ENCODE measurements around the gene MED29.

The MED29 gene, protein sequence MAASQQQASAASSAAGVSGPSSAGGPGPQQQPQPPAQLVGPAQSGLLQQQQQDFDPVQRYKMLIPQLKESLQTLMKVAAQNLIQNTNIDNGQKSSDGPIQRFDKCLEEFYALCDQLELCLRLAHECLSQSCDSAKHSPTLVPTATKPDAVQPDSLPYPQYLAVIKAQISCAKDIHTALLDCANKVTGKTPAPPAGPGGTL

DNA sequence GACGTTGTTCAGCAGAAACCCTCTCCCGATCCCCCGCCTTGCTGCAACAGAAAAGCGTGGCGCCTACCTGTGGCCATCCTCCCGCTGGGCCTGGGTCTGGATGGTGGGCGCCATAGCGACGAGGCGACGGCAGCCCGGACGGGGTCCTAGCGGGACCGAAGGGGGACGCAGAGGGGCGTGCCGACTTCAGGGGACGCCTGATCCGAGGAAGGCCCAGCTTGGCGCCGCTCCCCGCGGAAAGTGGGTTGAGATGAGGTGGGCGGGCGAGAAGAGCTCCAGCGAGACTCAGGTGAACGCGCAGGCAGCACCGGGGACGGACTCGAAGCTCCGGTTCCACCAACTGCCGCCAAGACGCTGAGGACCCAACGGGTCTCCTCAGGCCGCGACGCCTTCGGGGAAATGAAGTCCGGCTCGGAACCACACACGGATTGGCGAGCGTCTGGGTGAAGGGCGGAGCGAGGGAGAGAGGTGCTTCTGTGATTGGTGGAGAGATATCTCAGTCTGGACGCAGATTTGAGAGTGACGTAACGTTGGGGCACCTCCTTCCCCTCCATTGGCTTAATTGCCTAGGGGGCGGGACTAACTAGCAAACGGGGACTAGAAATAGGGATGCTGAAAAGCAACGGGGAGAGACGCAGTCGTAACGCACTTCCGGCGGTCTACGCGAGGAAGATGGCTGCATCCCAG, at the start of gene MED29, which contains the start of gene PAF1:
TSS of gene MED29 (plus strand) at position 628 of the 687 bp plus-strand sequence. CDS start at position 673, 45 bp downstream.
TSS of gene PAF1 (minus strand) at position 356 of the 687 bp plus-strand sequence. CDS start at position 114, 242 bp downstream.
- peak; percentile 81 to 91 for DNase-seq (ENCODE audit: low read depth in 2 of 2)

DNA sequence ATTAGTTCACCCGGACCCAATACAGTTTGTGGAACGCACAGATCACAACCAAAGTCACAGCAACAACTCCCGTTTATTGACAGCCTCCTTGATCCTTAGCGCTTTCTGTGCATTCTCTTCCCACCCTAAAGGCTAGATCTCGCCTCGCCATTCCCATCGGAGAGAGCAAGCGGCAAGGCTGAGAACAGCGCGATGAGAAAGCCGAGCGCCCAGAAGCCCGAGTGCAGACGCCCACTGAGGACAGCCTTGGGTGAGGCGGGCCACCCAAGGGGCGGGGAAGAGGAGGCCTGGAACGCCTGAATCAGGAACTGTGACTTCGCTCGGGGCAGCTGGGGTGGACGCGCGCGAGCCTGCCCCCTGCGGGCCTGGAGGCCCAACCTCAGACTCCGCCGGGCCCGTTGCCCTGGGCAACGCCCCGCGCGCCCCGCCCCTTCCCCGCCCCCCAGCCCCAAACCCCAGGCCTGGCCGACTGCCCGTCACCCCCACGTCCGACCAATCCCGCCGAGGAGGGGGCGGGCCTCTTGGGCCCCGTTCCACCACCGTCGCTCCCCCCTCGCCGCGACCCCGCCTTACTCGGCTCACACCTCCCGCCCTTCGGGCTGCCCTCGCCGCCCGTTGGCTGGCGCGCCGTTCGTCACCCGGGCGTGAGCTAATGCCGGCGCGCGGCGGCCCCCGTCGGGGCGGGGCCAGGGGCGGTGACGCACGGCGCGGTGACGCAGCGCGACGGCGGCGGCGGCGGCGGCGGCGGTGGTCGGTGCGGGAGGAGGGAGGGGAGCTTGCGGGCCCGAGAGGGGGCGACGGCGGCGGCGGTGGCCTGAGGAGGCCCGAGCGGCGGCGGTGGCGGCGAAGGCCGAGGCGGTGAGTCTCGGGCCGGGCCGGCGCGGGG, 49.2 kb upstream of the MED29 start, which contains the start of gene SAMD4B:
TSS of gene SAMD4B (plus strand) at position 703 of the 886 bp plus-strand sequence. CDS start 14,473 bp downstream, outside the sequence.
- DNase-seq (ENCODE audit: low read depth in 2 of 2), result peak; percentile 99

DNA sequence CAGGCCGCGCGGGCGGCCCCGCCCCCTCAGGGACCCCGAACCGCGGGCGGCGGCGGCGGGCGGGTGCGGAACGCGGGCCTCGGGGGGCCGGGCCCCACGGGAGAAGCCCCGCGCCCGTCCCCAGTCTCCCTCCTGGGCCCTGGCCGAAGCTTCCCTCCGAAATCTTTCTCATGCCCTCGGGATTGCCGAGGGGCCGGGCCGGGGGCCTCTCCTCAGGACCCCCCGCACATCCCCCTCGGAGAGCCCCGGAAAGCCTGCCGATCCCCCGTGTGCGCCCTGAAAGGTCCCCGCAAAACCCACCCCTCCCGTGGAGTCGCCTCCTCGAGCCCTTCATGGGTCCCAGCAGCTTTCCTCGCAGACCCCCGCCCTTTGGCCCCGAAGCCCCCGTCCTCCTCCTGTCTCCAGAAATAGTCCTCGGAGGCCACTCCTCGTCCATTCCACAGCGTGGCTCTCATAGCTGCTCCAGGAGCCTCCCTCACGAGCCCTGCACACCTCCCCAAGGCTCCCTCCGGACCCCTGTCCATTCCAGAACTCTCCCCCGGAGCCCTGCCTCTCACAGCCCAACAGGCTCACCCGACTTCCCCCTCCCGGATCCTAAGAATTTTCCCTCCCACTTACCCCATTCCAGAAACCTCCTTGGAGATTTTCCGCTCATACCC, 48.4 kb upstream of the MED29 start:
- DNase-seq (ENCODE audit: low read depth in 2 of 2), result no peak

DNA sequence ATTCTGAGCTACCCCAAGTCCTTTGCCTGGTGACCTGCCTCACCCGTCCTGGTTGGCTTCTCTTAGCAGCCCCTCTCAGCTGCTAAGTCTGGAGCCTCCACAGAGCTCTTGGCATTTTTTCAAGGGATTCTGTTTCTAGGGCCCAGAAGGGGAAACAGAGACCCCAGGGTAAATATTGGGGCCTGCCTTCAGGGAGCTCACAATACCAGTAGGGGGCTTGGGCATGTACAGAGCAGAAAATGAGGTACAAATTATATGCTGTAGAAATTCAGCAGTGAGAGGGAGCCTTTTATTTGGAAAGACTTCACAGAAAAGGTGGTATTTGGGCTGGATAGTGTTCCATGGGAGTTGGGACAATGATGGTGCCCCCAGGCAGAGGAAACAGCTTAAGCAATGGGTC, 45.2 kb upstream of the MED29 start:
- no peak for DNase-seq (ENCODE audit: low read depth in 2 of 2)

DNA sequence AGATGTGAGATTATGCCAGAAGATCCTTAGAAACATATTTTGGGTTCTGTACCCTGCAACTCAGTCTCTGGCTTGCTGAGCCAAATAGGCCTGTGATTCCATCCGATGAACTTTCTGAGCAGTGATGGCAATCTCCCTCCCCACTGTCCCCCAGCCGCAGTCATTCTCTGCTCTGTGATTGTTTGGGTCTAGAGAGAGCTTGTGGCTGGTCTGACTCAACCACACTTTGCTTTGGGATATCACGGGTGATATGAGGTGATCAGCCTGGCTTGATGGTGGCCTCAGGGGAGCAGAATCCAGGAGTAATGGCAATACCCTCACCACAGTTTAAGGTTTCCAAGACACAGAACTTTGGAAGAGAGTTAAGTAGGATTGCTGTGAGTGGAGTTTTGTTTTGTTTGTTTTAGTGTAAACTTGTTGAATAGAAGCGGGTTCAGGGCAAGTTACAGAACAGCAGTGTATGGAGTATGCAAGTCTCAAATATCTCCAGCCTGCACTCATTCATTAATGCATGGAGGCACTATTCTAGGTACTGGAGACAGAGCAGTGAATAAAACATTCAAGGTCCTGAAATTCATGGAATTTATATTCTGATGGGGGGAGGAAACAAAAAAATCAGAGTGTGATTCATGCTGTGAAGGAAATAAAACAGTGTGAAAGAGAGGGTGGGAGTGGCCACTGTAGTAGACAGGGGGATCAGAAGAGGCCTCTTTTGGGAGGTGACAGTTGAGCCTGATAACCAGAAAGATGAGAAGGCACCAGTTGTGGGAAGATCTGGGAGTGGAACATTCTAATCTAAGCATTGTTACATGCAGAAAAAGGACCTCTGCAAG, 43.6 kb upstream of the MED29 start:
- DNase-seq (ENCODE audit: low read depth in 2 of 2), result no peak

DNA sequence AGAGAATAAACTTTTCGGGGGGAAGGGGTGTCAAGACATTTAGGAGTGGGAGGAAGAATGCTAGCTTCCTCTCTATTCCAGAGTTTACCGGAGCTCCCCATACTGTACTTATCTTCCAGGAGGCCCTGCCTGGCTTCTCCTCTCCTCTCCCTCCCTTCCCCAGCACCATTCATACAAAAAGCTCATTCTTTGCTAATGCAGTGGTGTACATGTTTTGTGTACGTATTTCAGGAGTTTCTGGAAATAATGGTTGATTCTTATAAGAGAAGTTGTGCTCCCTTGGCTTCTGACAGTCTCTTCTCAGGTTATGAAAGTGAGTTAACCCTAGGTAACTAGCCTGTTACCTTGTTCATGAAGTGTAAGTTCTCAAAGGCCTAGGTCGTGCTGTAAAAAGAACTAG, 41.9 kb upstream of the MED29 start:
- DNase-seq (ENCODE audit: low read depth in 2 of 2), result no peak

DNA sequence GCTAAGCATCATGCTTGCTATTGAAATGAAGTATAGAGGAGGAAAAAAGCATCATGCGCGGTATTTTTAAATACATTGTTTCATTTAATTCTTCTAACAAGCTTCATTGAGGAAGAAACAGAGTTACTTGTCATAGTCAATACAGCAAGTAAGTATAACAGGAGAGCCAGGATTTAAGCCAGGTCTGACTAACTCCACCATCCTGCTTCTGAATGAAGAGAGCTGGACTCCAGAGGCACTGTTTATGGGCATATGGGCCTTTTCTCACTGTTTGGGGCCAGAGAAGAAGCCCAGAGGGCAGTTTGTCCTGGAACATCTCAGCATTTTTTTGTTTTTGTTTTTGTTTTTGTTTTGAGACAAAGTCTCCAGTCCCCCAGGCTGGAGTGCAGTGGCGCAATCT, 41.0 kb upstream of the MED29 start:
- no peak for DNase-seq (ENCODE audit: low read depth in 2 of 2)

DNA sequence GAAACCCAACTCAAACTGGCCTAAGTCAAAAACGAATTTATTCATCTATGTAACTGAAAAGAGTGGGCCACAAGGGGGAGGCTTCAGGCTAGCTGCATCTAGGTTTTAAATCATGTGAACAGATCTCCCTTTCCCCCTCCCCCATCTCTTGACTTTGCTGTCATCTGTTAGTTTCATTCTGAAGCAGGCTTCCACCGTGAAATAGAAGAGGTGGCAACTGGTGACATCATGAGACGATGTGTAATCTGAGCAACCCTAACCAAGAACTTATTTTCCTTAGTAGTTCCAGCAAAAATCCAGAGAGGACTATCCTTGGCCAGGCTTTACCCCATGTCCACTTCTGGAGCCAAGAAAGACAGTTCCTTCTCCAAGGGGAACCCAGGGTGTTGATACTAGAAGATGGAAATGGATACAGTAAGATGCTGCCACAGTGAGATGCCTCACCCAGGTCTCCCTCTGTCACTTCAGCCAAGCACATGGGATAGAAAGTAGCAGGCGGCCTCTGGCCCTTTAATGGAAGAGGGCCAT, 39.6 kb upstream of the MED29 start:
- no peak for DNase-seq (ENCODE audit: low read depth in 2 of 2)

DNA sequence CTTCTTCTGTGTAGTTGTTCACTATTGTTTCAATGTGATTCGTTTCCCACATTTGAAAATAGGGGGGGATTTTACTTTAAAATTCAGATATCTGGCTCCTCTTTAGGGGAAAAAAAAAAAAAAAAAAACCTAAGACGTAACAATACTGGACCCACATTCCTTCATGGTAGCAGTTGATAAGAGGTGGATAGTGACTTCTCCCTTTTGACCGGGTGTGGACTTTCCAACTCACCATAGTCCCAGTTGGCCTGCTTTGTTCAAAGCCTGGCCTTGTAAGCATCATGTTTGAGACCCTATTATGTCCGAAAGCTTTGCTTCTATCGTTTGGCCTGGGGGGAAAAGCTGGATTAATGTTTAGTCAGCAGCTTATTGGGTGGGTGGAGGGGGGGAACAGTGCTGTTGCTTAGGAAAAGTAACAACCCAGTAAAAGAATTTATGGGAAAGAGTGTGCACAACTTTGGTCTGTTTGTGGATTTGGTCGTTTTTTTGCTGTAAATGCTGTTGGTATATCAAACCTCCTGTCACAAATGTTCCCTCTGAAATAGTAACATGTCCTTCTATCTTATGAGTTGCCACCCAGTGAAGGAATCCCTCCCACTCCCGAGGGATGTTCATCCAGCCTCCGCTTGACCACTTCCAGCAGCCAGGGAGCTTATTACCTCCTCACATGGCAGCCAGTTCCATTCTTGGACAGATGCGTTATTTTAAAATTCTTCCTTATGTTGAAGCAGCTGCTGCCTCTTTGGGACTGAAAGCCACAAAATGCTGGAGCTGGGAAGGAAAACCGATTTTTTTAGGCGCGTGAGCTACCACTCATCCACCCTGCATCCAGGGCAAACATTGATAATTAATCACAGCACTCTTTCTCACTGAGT, 38.6 kb upstream of the MED29 start:
- DNase-seq (ENCODE audit: low read depth in 2 of 2), result no peak

DNA sequence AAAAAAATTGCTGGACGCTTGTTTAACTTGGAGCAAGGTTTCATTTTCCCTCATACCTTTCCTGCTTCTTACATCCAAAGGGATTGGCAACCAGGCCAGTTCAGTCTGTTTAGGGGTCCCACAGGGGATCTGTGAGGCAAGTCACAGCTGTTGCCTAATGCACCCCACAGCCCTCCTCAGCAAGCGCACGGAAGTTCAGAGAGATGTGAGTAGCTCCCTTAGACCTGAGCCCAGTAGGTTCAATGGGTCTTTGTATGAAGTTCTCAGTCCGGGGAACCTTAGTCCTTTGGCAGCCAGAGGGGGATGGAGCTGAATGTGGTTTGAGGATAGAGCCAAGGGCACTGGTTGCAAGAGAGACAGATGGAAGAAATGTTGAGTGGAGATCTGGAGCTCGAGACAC, 35.9 kb upstream of the MED29 start:
- DNase-seq (ENCODE audit: low read depth in 2 of 2), result no peak

DNA sequence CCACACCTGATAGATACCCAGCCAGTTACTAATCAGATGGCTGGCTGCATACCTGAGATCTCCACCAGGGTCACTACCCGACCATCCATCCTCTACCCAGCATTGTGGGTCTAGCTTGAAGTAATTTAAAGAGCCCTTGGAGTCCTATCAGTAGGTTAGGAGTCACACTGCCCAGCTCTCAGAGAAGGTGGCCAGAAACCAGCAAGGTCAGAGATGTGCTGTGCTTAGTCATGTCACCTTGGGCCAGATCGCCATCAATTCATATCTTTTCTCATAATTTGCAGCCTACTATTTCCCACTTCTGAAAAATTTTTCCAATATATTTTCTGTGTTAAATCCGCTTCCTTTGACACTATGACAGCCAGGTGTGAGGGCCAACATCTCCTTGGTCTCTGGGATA, 35.1 kb upstream of the MED29 start:
- DNase-seq (ENCODE audit: low read depth in 2 of 2), result no peak

DNA sequence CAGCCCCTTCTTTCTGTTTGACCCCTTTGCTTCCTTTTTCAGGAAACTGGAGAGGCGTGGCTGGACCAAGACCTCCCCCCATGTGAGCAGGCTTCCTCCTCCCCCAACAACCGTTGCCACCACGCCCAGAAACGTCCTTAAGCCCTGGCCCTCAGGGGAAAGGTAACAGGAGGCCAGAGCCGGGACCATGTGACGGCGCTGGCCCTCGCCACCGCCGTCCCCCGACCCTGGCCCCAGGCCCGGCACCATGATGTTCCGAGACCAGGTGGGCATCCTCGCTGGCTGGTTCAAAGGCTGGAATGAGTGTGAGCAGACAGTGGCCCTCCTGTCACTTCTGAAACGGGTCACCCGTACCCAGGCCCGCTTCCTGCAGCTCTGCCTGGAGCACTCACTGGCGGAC, 34.5 kb upstream of the MED29 start:
- no peak for DNase-seq (ENCODE audit: low read depth in 2 of 2)

DNA sequence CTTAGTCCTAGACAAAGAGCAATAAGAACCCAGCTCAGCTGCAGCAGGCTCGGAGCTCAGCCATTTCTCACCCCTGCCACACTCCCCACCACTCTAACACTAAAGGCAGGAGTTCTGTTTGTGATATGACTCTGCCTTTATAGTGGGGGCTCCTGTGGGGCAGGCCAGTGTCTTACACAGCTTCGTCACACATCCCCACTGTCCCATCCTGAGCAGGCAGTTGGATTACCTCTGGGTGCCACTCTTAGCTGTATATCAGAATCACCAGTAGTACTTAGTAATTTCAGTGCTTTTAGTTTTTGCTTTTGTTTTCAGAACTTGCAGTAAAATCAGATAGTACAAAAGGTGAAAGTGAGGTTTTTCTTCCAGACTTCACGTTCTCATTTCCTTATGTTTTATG, 32.2 kb upstream of the MED29 start:
- DNase-seq (ENCODE audit: low read depth in 2 of 2), result no peak

DNA sequence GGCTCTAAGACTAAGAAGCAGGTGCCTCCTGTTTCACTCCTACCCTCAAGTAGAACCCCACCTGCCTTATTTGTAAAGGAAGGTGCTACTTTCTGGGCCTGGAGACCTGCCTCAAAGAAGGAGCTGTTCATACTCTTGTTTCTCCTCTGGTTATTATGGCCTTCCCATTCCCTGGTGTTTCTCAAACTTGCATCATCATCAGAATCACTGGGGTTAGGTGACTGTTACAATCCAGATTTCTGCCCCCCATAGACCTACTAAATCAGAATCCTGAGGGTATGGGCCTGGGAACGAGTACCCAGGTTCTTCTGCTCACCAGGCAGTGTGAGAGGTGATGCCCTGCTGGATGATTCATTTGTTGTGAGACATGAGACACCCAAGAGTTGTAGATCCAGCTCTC, 30.6 kb upstream of the MED29 start:
- no peak for DNase-seq (ENCODE audit: low read depth in 2 of 2)

DNA sequence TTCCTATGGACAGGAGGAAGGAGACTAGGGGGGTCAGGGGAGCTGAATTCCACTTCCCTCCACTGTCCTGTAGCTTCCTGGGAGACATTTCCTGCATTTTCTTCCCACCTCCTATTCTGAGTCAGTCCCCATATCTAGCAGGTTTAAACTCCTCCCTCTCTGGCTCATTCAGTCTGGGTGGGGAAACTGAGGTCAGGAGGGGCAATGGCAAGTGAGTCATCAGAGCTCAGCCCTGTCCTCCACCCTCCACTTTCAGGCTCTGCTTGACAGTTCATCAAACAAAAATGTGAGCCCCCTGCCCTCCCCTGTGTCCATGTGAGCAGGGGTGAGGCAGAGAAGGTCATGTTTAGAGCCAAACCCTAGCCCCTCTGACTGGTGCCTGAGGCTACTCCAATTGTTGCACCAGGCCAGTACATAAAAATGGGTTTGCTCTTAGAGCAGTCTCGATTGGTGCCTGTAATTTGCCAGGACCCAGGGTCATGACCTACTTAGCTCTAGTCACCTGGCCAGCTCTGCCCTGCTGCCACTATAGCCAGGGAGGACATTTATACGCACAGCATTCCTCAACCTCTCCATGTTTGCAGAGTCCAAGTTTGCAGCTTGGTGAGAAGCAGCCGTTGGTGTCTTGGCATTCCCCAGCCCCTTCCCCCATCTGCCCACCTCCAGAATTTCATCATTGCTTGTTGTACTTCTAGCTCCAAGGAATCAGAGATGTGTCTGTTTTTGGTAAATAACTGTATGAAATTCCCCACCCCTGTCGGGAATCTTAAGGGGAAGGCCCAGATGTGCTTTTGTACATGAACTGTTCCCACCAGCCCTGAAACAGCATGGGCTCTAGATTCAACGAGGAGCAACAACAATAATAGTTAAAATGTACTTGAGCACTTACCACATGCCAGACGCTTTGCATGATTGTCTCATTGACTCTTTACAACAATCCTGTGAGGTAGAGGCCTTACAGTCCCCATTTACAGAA, 28.2 kb upstream of the MED29 start:
- no peak for DNase-seq (ENCODE audit: low read depth in 2 of 2)

DNA sequence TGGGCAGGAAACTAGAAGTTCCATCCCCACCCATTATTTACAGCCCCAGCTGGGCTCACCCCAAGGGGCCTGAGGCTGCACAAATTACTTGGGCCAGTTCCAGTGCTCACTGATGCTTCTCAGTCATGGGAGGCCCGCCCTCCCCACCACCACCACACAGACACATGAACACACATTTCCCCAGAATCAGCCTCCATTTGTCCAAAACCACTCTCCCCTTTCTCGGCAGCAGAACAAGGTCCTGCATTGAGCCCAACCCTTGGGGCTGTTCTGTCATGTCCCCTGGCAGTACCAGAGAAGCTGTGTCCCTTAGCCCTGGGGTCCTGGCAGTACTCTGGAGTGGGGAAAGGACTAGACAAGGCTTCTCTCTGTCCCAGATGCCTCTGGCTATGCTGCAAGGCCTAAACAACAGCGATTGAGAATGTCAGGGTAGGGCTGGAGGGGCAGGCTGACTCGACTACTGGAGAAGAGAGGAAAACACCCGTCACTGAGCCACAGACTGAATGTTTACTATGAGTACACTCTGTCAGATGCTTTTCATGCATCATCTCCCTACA, 27.2 kb upstream of the MED29 start:
- DNase-seq (ENCODE audit: low read depth in 2 of 2), result no peak

DNA sequence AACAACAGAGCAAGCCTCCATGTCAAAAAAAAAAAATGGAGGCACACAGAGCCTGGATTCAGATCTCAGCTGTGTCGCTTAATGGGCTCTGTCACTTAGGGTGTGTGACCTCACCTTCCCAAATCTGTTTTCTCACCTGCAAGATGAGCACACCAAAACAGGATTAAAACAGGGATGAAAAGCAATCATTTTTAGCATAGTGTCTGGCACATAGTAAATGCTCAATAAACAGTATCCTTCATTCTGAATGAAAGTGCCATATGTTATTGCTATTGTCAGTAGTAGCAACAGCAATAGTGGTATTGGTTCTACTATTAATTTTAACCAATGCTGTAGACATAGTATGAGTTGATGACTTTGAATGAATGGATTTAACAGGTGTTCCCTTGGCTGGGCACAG, 25.6 kb upstream of the MED29 start:
- DNase-seq (ENCODE audit: low read depth in 2 of 2), result no peak

DNA sequence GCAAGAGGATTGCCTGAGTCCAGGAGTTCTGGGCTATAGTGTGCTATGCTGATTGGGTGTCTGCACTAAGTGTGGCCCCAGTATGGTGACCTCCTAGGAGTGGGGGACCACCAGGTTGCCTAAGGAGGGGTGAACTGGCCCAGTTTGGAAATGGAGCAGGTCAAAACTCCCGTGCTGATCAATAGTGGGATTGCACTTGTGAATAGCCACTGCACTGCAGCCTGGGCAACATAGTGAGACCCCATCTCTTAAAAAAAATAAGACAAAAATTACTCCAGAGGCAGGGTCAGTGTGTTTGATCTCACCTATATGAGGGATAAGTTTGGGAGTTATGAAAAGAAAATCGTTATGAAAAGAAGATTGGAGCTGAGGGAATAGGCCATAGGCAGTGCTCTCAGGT, 22.0 kb upstream of the MED29 start:
- no peak for DNase-seq (ENCODE audit: low read depth in 2 of 2)

Data from stimulated activated CD4-positive, alpha-beta T cell treated with anti-CD3 and anti-CD28 coated beads, Interleukin-1b, Interleukin-23, amount 100 ng/mL, for 4 hours (primary cell).